ENCODE results near the gene IL2RA. TPM values are rescaled to one million over a fixed set of nuclear protein-coding genes. Genes with fewer than 3 reads are reported as not detected.

Gene IL2RA
- total RNA-seq, result not detected in 2 replicates

GRCh38 chr10:6062101-6062771 lies at the start of gene IL2RA:
IL2RA (minus strand) TSS chr10:6062367; CDS start chr10:6062151, 216 bp downstream.

GRCh38 chr10:6088721-6089333 lies 26.7 kb upstream of the IL2RA start, which contains the start of gene RBM17:
RBM17 (plus strand) TSS chr10:6089034; CDS start chr10:6097066, 8,032 bp downstream.

GRCh38 chr10:5977471-5978229 lies 84.5 kb downstream of the IL2RA start, which contains the start of gene IL15RA:
IL15RA (minus strand) TSS chr10:5977543; CDS start chr10:5977492, 51 bp downstream.

Other genes starting within 250 kb of the IL2RA start
- 336 and 343 TPM in 2 replicates for gene GDI2, start 248.9 kb downstream of the IL2RA start, total RNA-seq
- 8.2 and 14.1 TPM in 2 replicates for gene ANKRD16, start 172.5 kb downstream of the IL2RA start, total RNA-seq
- 99.9 and 103 TPM in 2 replicates for gene FBH1, start 172.1 kb downstream of the IL2RA start, total RNA-seq
- 3.9 and 5.0 TPM in 2 replicates for gene IL15RA, start 84.8 kb downstream of the IL2RA start, total RNA-seq
- 25.6 and 37.1 TPM in 2 replicates for gene RBM17, start 26.7 kb upstream of the IL2RA start, total RNA-seq
- 64.4 and 151 TPM in 2 replicates for gene PFKFB3, start 140.6 kb upstream of the IL2RA start, total RNA-seq